Liver (tissue), 2 donors: Measurements from ENCODE around the gene ATP13A2.

Experiments used
- CTCF ChIP-seq: fragments of 150-350 bp; IDR thresholded peaks from 2 replicates; pipeline ENCODE4 v1.5.1; 2017; ENCODE audit warnings: improper control_type of control experiment, low read depth, low read length; ENCODE audit not compliant: missing input control
- MAX ChIP-seq: IDR thresholded peaks from 2 replicates; pipeline ENCODE4 v1.6.1; 2016; ENCODE audit warnings: antibody characterized with exemption
- donor health status: healthy.

GRCh38 chr1:16961297-16962133 is 50.2 kb downstream of the ATP13A2 start:
- TF ChIP-seq CTCF (no peak), MAX (no peak)
